GM19452 (cell line): ENCODE results near the gene CDKL5.
"Not testable (repeated sequence)": the region's sequence is repeated elsewhere in the genome, so short reads cannot be mapped to it uniquely, and the experiment has no call there.

ENCODE experiments used
- ATAC-seq: cut with Tn5 transposase; IDR thresholded peaks from one replicate; pipeline ENCODE4 v1.9.1; 2021; ENCODE audit not compliant: unreplicated experiment

The CDKL5 gene

DNA sequence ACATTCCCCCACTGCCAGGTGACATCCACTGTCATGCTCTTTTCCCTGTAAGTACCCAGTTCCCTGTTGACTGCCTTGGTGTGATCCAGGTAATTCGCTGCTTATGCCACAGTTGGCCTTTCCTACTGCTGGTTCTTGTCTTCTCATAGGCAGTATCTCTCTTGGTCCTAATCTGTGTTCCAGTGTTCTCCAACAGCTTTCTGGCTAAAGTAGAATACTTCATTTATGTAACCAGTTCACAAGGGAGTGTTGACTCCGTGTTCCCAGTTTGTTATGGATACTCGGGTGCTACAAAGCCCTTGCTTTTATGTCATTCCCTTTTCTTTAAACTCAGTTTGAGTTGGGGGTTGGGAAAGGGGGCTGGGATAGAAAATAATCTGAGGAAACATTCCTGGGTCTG, 148.1 kb downstream of the CDKL5 start:
- ATAC-seq = no peak

DNA sequence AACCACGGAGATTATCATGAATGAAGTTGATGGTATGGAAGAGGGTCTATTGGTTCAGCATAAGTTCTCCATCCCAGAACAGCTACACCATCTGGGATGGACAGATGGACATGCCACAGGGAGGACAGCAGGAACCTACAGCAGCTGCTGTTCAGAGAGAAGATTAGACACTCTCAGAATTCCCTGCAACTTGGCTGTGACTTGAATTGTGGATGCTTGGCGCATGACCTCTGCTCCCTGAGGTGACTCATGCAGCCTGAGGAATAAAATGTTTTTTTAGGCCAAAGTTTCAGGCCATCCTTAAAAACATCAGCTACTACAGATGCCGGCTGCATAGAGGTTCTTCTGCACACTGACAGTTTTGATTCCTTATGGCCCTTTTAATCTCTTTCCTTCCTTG, 149.2 kb downstream of the CDKL5 start:
- ATAC-seq = no peak

DNA sequence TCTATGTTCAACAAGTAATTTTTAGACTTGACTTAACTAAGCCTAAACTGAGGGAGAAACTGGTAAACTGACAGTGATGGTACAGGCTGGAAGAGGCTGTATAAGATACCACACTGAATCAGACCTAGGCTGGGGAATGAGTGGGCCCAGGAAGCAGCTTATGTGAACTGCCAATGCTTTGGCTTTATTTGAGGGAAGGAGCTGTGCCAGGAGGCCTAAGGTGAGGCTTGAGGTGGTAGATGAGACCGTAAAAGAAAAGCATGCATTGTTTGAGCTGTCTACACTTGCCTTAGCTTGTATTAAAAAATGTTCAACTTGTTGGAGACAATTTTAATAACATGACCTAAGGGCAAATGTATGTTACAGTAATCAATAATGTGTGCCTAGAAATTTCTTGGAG, 150.3 kb downstream of the CDKL5 start:
- ATAC-seq = no peak

DNA sequence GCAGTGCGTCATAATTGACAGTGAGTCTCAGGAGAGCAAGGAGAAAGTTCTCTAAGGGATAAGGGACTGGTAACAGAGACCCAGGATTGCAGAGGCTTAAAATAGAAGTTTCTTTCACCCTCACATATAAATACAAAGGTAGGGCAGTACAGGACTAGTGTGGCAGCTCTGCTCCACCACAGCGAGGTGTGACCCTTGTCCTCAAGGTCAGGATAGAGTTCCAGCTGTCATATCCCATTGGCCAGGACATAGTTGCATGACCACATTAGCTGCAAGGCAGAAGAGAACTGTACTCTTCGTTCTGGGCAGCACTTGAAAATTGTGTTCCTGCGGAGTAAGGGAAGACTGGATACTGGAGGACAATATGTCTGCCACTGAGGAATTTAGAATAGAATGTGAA, 152.0 kb downstream of the CDKL5 start:
- ATAC-seq = no peak

DNA sequence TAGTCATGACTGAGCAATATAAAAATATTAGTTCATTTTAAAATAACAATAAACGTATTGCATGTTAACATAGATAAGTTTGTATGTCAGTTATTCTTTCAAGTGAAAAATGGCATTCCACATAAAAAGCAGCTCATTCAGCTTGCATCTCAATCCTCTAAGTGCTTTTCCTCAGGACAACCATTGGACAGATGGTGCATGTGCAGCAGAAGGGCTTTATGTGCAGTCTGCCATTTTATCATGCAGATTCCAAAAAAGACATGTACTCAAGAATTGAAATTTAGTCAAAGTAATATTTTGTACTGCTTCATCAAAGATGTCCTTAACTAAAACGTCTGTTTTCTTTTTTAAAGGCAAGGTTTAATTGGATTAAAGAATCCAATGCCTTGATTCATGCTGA, 153.1 kb downstream of the CDKL5 start:
- ATAC-seq = no peak

GRCh38 chrX:18579495-18579894, 154.1 kb downstream of the CDKL5 start:
- ATAC-seq = no peak

DNA sequence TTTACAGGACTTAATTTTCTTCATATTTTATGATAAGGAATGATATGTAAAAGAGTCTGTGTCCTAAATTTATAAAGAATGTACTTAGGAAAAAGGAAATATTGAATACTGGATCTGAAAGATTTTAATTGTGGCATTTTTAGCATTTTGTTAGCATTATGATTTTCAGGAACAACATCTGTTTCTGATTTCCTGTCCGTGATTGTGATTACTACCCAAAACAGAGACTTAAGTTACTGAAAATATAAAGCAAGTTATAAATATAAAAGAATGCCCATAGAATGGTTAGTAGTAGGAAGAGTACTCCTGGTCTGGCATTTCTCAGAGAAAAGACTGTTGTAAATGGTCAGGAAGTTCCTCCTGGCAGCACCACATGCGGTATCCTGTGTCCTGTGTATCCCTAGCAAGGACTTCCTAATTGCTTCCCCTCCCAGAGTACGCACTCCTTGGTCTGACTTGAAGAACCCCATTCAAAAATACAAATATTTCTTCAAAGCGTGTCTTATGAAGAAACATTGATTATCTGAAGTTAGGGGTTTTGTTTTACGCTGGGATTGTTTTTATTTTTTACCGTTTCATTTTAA, 157.6 kb downstream of the CDKL5 start:
- no peak for ATAC-seq

DNA sequence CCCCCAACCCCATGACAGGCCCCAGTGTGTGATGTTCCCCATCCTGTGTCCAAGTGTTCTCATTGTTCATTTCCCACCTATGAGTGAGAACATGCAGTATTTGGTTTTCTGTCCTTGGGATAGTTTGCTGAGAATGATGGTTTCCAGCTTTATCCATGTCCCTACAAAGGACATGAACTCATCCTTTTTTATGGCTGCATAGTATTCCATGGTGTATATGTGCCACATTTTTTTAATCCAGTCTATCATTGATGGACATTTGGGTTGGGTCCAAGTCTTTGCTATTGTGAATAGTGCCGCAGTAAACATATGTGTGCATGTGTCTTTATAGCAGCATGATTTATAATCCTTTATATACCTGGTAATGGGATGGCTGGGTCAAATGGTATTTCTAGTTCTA, 163.9 kb downstream of the CDKL5 start:
- ATAC-seq = not testable (repeated sequence)

- no peak for ATAC-seq
These were observed 166.4 kb downstream of the CDKL5 start for GRCh38 chrX:18591834-18592233.

GRCh38 chrX:18594079-18594478, 168.7 kb downstream of the CDKL5 start:
- ATAC-seq = no peak

DNA sequence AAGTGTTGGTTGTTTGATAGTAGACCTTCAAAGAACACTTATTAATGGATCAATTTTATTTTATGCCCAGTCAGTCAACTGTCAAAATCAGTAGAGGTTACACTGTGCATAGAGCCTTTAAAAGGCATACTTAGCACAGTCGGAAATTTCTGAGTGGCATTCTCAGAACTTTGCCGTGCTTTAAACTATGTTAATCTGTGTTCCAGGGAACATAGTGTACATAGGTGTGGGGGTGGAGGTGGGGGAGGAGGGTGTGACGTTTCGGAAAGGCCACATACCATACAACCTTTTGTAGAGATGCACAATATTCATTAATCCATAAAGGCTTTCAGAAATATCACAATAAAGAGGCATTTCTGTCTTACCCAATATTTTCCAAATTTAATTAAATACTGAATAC, 170.7 kb downstream of the CDKL5 start:
- ATAC-seq = no peak

DNA sequence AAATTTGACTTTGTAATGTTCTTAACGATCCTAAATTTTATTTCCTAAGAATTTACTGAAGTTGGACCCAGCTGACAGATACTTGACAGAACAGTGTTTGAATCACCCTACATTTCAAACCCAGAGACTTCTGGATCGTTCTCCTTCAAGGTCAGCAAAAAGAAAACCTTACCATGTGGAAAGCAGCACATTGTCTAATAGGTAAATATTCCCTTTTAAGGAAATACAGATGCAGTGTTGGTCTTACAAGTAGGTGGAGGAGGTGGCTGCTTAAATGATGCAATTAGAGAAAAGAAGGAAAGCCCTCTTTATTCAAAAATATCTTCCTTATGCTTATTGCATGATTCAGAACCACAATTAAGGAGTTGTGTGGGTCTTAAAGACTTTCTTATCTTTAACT, 173.0 kb downstream of the CDKL5 start:
- ATAC-seq = no peak

GRCh38 chrX:18607966-18608365, 182.6 kb downstream of the CDKL5 start:
- no peak for ATAC-seq

- ATAC-seq = no peak
These were observed 188.7 kb downstream of the CDKL5 start for GRCh38 chrX:18613930-18614639.

DNA sequence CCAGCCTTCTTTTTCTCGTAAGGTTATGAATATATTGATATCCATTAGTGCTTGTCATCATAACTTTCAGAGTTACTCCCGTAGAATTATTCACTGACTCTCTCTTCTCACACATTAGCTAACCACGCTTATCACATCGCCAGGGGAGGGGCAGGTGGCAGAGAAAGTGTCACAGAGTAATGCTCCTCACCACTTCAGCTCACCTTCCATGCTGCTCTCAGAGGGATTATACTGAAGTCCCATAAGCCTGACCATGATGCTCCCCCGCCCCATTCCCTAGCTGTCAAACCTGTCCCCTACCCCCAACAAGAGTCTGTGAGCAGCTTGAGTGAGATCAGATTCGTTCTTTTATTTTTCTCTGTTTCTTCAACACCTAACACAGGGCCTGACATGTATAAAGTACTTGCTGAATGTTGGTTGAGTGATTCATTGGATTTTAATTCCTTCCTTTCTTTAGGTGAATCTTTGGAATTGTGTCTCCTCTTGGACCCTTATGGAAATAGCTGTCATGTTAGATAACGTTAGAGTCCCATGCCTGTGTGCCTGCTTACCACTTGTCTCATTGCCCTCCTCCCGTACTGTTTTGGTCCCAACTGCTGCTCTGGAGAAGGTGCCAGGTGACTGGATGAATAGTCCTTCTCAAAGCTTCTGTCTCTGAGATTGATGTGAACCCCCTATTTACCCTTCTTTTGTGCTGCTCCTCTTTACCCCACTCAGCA, 191.4 kb downstream of the CDKL5 start:
- ATAC-seq = no peak

DNA sequence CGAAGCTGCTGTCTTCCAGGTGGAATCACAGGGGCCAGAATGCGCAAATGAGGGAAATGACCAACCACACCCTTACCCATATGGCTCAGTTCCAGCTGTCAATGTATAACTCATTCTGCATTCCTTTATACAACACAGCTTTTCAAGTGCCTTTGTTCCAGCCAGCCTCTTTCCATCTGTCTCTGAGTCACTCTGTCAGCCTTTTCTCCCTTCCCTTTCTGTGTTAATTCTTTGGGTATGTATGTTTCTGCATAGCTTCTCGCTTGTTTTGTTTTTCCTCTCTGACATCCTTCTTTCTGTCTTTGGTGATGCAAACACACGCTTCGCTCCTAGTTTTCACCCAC, 192.0 kb downstream of the CDKL5 start:
- no peak for ATAC-seq

- ATAC-seq = no peak
These were observed 193.9 kb downstream of the CDKL5 start for GRCh38 chrX:18619288-18619687.

DNA sequence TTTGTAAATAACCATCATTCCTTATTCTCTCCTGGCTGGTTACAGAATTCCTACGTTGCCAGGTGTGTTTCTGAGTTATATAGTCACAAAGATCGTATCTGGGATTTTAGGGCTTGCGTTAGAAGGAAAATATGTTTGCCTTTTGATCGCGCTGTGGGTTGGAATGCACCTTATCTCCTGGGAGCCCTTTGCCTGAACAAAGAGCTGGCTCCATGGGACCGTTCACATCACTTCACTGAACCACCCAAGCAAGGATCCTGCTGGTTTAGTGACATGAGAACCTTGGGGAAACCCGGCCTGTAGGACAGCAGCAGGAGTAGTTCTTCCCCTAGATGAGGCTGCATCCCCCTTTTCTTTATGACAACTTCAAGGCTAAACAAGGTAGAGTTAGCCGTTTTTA, 194.9 kb downstream of the CDKL5 start:
- no peak for ATAC-seq

DNA sequence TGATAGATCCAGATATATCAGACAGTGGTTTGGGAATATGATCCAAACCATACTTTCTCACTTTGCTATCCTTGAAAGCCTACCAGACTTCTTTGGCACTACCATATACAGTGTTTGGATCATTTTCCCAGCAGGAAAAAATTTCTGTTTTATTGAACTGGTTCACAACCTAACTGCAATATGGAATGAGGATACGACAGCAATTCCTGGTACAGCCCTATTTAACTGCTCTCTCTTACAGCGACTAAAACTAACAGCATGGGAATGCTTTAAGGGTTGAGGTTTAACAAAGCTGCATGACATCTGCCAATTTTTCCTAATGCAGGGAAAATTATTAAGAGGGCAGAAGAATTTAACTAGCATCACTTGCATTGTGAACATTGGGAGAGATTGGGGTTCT, 199.2 kb downstream of the CDKL5 start:
- ATAC-seq = no peak

- ATAC-seq = no peak
These were observed 205.5 kb downstream of the CDKL5 start for GRCh38 chrX:18630934-18631333.

GRCh38 chrX:18638398-18638797, 213.0 kb downstream of the CDKL5 start:
- ATAC-seq = no peak

GRCh38 chrX:18639280-18639679, 213.9 kb downstream of the CDKL5 start:
- no peak for ATAC-seq

- ATAC-seq = no peak
These were observed 215.3 kb downstream of the CDKL5 start for GRCh38 chrX:18640686-18641085.
